Mesothelial cell of epicardium (in vitro differentiated cells): ENCODE data around the gene ERC2. TPM values are rescaled to one million over a fixed set of nuclear protein-coding genes. Genes with fewer than 3 reads are reported as not detected.

Source experiments
- DNase-seq, 2 experiments: peaks; one replicate each; pipeline ENCODE4 v3.0.0; 2021; ENCODE audit warnings: low spot score in 2 of 2; ENCODE audit not compliant: unreplicated experiment in 2 of 2
- H3K27ac Mint-ChIP-seq: 2 replicates; pipeline ENCODE4 v1.8.0; 2021; ENCODE audit warnings: mixed read lengths
- H3K27me3 Mint-ChIP-seq: 2 replicates; pipeline ENCODE4 v1.8.0; 2021; ENCODE audit warnings: low read depth, mixed read lengths
- H3K36me3 Mint-ChIP-seq: 2 replicates; pipeline ENCODE4 v1.8.0; 2021; ENCODE audit warnings: mixed read lengths
- H3K4me1 Mint-ChIP-seq: 2 replicates; pipeline ENCODE4 v1.8.0; 2021; ENCODE audit warnings: mixed read lengths
- H3K4me3 Mint-ChIP-seq: 2 replicates; pipeline ENCODE4 v1.8.0; 2021; ENCODE audit warnings: mild to moderate bottlenecking, moderate library complexity, mixed read lengths
- H3K9me3 Mint-ChIP-seq: 2 replicates; pipeline ENCODE4 v1.8.0; 2021; ENCODE audit warnings: mixed read lengths
- CTCF ChIP-seq: fragments of 200-600 bp; sonication (generic); IDR thresholded peaks from one replicate; pipeline ENCODE4 v1.5.0; 2021; ENCODE audit warnings: antibody characterized with exemption; ENCODE audit not compliant: unreplicated experiment
- total RNA-seq: library from RNA; stranded (reverse); gene quantifications from 3 replicates; pipeline ENCODE4 v1.2.1, GENCODE V29; 2021

Gene ERC2
- total RNA-seq, 1 donor from 2014 or later: 15.6 TPM

DNA sequence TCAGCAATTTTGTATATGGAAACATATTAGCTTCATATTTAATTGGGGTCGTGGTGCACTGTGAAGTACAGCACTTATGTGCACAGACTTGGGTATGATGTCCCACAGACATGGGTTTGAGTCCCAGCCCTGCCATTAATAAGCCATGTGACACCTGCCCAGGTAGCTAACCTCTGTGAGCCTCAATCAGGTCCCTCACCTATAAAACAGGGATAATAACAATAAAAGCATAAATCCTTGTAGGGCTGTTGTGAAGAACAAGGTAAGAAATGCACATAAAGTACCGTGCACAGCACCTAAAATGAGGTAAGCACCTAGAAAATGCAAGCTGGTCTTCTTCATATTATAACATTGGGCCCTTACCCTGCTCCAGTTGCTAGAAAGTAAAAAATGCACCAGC, 807.6 kb downstream of the ERC2 start:
- Mint-ChIP-seq H3K36me3 (no peaks in the 10 kb centered on the region), H3K9me3 (no peaks in the 10 kb centered on the region), H3K4me1 (peaks cover 2% of the 10 kb centered on the region), H3K27ac (no peak overlapping the region), H3K4me3 (no peak overlapping the region), H3K27me3 (peaks cover 10% of the 10 kb centered on the region)
- DNase-seq: no peak
- no peak for TF ChIP-seq CTCF

- Mint-ChIP-seq H3K9me3 (no peaks in the 10 kb centered on the region), H3K4me1 (peaks cover 2% of the 10 kb centered on the region), H3K36me3 (no peaks in the 10 kb centered on the region), H3K27me3 (peaks cover 6% of the 10 kb centered on the region), H3K4me3 (no peak overlapping the region), H3K27ac (no peak overlapping the region)
- no peak for TF ChIP-seq CTCF
- DNase-seq: no peak
Measured at GRCh38 chr3:55659701-55660100, 808.6 kb downstream of the ERC2 start.

GRCh38 chr3:55658690-55659562, 809.3 kb downstream of the ERC2 start:
- H3K27me3 Mint-ChIP-seq: peaks cover 6% of the 10 kb centered on the region
- no peak overlapping the region for H3K4me3 Mint-ChIP-seq
- DNase-seq: no peak
- TF ChIP-seq CTCF: no peak
- no peak overlapping the region for H3K27ac Mint-ChIP-seq
- H3K36me3 Mint-ChIP-seq: no peaks in the 10 kb centered on the region
- peaks cover 2% of the 10 kb centered on the region for H3K4me1 Mint-ChIP-seq
- H3K9me3 Mint-ChIP-seq: no peaks in the 10 kb centered on the region

- DNase-seq: no peak
- H3K4me3 Mint-ChIP-seq: no peak overlapping the region
- H3K36me3 Mint-ChIP-seq: no peaks in the 10 kb centered on the region
- H3K4me1 Mint-ChIP-seq: peaks cover 2% of the 10 kb centered on the region
- no peak for TF ChIP-seq CTCF
- no peak overlapping the region for H3K27ac Mint-ChIP-seq
- peaks cover 6% of the 10 kb centered on the region for H3K27me3 Mint-ChIP-seq
- H3K9me3 Mint-ChIP-seq: no peaks in the 10 kb centered on the region
Measured at GRCh38 chr3:55658270-55658669, 810.0 kb downstream of the ERC2 start.

GRCh38 chr3:55655544-55655943, 812.7 kb downstream of the ERC2 start:
- H3K27ac Mint-ChIP-seq: no peak overlapping the region
- H3K4me3 Mint-ChIP-seq: no peak overlapping the region
- H3K9me3 Mint-ChIP-seq: no peaks in the 10 kb centered on the region
- no peak for DNase-seq
- H3K36me3 Mint-ChIP-seq: no peaks in the 10 kb centered on the region
- H3K27me3 Mint-ChIP-seq: peaks cover 4% of the 10 kb centered on the region
- no peak for TF ChIP-seq CTCF
- H3K4me1 Mint-ChIP-seq: peaks cover 2% of the 10 kb centered on the region
